GM03348 (cell line): ENCODE data around the gene FGF19.

Experiments used
- DNase-seq: peaks from one replicate; pipeline ENCODE4 v3.0.0; 2012; ENCODE audit warnings: low spot score

The FGF19 gene, protein sequence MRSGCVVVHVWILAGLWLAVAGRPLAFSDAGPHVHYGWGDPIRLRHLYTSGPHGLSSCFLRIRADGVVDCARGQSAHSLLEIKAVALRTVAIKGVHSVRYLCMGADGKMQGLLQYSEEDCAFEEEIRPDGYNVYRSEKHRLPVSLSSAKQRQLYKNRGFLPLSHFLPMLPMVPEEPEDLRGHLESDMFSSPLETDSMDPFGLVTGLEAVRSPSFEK

DNA sequence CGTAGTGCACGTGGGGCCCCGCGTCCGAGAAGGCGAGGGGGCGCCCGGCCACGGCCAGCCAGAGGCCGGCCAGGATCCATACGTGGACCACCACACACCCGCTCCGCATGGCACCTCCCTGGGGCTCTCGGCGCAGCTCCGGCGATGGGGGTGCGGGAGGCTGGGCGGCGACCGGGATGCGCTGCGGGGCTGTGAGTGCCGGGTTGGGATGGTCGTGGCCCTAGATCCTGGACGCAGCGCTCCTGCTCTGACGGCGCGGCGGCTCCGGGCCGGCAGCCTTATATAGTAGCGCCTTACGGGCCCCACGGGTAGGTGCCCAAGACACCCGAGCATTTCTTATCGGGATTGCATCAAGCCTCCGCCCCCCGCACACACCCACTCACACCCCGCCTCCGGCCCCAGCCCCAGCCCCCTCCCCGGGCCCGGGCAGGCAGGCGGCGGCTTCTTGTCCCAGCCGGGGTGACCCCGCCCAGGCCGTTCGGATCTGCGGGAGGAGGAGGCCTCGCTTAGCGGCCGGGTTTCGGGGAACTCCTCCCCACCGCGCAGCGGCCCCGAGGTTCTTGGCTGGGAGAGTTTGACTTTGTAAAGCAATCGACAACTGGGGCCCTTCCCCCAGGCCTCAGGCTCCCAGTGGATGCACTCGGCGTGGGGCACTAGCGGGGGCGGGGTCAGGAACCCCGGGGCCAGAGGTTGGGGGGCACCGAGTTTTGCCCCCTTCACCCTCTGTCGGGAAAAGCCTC, at the start of gene FGF19:
FGF19 (minus strand) TSS at position 255 of the 740 bp plus-strand sequence; CDS start at position 109, 146 bp downstream.
- peak; percentile 9 for DNase-seq

DNA sequence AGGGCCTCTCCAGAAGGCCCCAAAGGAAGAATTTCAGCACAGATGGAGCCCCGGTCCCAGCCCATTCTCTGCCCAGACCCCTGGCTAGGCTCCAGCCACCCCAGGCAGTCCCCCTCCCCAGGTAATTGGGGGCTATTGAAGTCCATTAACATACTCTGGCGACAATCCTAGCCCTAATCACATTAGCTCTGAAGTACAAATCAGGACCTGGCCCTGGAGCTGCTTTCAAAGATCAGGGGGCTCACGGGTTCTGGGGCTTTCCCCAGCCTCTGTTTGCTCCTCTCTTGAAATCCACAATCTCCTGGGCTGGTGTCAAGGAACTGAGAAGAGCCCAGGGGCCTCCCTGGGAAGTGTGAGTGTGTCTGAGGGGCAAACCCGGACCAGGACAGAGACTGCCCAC, 49.1 kb upstream of the FGF19 start:
- DNase-seq: no peak

DNA sequence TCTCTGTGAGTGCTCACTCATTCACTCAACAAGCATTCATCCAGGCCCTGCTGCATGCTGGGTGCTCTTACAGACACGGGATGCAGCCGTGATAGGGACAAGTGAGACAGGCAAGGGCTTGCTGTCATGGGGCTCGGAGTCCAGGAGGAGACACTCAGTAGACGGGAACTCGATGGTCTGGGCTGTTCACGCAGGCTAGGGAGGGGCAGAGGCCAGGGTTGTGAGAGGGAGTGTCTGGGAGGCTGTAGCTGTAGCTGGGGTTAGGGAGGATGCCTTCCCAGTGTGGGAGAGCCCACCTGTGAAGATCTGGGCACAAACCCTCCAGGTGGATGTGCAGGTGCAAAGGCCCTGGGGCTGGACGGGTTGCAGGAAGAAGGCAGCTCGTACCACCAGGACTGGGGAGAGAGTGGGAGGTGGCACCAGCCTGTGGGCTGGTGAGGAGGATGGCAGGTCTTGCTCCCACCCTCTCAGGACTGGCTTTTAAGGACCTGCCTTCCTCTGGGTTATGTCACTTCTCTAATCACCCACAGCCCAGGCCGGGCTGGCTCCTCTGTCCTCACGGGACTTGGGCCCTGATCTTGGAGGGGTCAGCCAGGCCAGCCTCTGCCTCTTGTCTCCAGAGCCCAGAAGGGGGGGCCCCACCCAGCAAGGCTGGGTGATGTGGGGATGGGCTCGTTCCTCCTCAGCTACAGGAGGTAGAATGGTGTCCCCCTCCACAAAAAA, 47.2 kb upstream of the FGF19 start:
- DNase-seq: no peak

DNA sequence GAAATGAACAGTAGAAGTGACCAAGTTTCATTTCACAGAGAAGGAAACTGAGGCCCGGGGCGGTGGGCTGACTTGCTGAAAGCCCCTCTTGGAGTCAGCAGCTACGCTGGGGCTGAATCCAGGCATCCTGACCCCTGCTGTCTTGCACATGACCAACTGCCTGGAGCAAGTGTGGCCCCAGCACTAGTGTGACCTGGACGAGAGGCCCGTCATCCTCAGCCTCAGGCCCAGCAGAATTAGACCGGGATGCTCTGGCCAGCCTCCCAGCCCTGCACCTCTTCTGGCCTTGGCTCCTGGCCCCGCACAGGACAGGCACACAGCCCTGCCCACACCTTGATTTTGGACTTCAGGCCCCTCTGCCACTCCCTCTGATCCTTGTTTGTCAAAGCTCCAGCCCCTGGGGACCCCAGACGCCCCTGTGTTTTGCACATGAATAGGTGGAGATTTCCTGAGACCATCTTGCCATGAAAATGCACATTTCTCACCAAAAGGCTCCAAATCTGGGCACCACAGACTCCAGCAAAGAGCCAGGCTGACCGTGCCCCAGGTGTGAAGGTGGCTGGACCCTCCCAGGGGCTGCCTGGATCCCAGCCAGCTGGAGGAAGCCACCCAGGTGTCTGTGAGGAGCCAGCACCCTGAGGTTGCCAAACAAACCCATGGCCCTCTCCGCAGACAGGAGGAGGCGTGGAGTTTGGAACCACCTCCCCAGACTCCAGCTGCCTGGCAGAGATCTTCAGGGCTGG, 46.5 kb upstream of the FGF19 start:
- DNase-seq: no peak

DNA sequence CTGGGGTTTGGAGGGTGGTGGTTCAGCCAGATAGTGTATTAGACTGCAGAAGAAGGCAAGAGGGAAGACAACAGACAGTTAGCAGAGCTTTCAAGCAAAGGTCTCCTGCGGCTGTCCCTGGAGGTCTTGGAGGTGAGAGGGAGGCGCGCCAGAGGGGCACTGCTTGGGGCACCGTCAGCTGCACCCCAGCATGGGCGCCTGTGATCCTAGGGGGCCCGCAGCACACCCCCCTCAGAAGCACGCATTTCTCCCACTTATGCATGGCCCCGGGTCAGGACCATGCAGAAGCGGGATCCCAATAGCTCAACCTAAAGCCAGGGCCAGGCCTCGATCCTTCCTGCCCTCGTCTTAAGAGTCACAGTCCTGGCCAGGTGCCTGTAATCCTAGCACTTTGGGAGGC, 44.8 kb upstream of the FGF19 start:
- DNase-seq: no peak

DNA sequence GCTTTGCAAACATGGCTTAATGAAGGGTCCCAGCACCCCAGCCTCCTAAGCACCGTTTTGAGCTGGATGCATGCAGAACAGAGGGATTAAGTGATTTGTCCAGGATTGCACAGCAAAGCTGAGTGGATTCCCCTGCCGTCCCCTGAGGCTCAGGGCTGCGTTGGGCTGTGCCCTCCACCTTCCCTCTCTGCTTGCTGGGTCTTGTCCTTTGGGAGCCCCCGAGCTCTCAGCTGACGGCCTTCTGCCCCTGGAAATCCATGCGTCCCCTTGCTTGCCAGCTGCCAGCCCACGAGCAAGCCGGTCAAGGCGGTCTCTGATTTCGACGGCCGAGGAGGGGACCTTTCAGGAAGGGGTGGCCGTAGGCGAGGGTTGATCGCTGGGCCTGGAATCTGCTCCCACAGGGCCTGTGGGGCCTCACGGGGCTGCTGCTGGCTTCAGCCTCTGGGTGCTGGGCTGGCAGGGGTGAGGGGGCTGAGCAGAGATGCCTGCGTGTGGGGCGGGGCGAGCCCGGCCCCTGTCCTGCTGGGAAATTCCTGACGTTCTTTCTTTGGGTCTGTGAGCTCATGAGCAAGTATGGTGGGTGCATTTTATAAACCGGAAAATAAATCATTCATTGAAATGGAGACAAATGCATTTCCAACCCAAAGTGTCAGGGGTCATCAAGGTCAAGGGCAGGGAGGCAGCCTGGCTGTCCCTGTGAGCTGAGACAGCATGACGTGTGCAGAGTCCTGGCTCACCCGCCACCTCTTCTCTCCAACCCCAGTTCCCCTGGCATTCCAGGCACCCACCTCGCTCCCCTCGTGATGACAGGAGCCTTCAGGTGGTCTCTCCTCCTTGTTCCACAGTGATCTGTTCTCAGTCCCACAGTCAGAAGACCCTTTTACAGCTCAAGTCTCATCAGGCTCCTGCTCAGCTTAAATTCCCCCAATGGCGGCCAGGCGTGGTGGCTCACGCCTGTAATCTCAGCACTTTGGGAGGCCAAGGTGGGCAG, 43.2 kb upstream of the FGF19 start:
- no peak for DNase-seq

DNA sequence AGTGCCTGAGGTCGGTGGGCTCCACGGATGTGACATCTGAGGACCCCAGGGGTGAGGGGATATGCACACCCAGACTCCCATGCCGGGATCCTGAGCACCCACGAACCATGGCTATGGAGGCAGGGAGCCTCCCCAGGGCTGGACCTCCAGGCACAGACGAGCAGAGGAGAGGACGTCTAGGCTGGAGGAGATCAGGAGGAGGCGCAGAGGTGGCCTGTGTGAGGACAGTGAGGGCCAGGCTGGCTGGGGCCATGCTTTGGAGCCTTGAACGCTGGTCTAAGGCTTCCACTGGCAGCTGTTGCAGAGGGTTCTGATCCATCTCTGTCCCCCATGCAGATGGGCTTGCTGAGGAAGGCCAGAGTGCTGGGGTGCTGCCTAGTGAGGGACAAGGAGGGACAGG, 42.3 kb upstream of the FGF19 start:
- DNase-seq: no peak

DNA sequence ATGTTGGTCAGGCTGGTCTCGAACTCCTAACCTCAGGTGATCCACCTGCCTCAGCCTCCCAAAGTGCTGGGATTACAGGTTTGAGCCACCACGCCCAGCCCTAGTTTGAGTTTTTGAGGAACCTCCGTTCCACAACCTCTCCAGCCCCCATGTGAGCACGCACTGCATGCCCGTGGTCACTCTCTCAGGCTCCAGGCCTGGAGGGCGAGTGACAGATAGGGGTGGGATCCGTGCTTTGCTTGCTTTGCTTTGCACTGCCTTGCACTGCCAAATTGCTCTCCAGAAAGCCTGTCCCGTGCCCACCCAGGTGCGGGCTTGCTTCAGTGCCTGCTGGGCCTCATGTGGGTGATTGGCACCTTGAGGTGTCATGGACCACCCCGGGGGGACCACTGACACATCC, 41.4 kb upstream of the FGF19 start:
- no peak for DNase-seq

DNA sequence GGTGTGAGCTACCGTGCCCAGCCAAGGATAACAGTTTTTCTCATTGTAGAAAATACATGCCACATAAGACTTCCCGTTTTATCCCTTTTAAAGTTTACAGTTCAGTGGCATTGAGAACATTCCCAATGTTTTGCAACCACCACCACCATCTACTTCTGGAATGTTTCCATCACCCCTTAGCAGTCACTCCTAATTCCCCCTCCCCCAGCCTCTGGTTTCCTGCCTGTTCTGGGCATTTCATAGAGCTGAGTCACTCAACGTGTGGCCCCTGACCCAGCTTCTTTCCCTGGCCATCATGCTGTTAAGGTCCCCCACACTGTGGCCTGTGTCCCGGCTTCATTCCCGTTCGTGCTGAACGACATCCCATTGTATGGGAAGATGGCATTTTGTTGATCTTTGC, 40.6 kb upstream of the FGF19 start:
- DNase-seq: no peak

DNA sequence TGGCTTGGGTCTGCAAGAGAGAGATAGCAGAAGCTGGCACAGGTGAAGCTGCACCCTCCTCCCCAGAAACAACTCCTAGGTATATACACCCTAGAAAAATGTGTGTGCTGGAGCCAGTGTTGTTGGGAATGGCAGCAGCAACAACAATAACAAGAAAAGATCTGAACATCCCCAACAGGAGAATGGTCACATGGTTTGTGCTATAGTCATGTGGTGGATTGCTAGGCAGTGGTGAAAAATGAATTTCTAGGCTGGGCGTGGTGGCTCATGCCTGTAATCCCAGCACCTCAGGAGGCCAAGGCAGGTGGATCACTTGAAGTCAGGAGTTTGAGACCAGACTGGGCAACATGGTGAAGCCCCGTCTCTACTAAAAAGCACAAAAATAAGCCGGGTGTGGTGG, 31.0 kb upstream of the FGF19 start:
- no peak for DNase-seq

DNA sequence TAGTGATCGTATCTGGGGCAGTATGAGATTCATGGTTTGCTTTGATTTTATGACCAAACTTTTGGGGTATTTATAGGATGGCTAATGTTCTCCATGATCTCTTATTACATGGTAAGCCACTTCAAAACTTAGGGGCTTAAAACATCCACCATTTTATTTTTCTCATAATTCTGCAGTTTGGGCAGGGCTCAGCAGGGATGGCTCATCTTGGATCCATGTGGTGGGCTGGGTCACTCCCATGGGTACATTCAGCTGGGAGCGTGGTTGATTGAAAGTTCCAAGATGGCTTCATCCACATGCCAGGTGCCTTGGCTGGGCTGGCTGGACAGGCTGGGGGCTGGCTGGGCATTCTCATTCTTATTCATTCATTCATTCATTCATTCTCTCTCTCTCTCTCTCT, 30.5 kb upstream of the FGF19 start:
- DNase-seq: no peak

DNA sequence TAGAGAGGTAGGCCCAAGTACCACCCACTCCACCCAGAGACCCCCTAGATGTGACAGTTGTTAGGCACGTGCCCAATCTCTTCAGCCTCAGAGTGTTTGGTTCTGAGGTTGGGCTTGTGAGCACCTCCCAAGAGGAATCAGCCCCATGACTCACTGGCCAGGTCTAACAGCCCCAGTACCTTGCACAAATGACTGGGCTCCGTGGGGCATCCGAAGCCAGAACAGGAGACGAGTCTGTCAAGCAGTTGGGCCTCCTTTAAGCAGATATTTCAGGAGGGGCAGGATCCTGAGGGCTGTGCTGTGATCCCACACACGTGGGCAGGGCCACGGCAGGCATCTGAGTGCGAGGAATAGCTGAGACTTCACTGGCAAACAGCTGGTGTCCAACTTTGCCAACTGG, 29.1 kb upstream of the FGF19 start:
- no peak for DNase-seq

DNA sequence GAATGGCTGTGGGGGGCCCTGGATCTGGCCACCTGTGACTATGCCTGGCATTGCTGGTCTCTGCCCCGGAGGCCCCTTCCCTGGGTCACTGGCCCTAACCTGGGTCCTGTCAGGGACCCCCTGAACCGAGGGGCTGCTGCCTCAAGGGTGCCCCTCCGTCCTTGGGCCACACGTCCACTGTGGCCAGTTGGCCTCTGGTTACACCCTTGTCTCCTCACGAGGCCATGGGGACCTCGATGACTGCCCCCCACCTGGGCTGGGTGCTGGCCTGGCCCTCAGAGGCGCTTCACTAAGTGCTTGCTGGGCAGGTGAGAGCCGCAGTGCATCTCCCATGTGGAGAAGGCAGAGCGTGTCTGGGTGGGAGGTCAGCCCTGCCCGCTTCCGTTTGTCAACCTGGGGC, 27.3 kb upstream of the FGF19 start:
- DNase-seq: no peak

DNA sequence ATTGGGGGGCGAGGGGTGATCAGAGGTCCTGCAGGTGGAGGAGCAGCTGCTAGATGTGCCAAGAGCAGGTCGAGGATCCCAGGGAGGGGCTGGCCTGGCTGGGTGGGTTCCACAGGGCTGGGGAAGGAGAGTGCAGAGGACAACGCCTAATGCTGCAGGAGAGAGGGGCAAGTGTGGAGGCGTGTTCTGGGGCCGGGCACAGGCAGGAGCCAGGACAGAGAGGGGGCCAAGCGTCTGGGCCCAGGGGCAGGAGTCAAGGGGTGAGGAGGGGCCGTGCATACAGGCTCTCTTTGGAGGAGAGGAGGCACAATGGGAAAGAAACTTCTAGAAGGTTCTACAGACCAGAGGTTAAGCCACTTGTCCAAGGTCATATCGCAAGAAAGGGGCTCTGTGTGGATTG, 26.7 kb upstream of the FGF19 start:
- DNase-seq: no peak

DNA sequence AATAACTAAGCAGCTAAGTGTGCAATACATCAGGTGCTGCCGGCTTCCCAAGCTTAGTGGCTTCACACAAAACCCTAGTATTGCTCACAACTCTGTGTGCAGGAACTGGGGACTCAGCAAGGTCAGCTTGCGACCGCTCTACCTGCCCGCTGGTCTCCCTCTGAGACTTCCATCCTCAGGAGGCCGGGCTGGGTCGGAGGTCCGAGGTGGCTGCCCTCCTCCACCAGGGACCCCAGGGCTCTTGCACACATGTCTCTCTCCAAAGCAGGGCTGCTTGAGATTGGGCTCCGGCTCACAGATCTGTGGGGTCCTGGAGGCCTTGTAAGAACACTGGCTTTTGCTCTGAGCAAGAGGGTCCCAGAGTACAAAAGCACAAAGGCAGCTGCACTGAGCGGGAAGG, 25.4 kb upstream of the FGF19 start:
- DNase-seq: no peak

DNA sequence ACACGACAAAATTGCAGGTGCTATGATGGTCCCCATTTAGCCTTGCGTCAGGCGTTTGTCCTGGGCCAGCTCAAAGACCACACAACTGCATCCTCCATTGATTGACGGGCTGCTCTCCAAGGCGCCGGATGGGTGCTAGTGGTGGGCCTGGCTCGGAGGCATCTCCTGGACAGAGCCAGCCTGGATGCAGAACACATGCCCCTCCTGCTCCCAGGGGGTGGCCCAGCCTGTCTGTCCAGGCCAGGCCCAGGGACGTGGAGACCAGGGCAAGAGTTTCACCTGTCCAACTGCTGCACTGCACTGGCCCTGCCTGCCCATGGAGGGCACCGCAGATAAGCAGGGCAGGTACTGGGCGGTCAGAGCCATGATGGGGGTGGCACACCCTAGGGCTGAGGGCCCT, 23.4 kb upstream of the FGF19 start:
- no peak for DNase-seq

DNA sequence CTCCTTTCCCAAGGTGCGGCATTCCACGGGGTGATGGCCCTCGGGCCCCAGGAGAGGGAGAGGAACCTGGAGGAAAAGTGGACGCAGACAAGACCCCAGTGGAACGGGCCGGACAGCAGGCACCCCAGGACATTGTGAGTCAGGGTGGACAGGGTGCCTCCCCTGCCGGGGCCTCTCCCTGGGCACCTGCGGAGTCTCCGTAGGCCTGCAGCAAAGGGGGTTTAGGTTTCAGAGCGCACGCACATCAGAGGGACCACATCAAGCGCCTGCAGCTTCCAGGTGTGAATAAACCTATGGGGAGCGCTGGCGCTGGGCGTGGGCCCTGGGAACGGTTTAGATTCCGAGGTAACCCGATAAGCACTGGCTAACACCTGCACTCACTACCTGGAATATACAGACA, 22.7 kb upstream of the FGF19 start:
- no peak for DNase-seq

DNA sequence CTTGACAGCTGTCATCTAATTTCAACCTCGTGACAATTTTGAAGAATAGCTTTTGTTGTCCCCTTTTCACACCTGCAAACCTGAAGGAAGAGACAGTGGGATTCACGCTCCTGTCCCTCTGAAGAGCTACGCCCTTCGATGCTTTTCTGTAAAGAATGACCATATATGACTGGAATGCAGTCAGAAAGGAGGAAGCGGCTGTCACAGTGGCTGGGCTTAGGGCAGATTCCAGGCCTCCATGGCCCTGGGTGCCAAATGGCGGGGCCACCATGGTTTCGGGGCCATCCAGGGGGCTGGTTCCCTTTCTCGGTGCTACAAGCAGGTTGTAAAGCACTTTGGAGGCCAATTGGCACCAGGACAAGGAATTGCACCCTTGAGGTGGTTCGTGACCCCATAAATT, 22.2 kb upstream of the FGF19 start:
- DNase-seq: no peak

DNA sequence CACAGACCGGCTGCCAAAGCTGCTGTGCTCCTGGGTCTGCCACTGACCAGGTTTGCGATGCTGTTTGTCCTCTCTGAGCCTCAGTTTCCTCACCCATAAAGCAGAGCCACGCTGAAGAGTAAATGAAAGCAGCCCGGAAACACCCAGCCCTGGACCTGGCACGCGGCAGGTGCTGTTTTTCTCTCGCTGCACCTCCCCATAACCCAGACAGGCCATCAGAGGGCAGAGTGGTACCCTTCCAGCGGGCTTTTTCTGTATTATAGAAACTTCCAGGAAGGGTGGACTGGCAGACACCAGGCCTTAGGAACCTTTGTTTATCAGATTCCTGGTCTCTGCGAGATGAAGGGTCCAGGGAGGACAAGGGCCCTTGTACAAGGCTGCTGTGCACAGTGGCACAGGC, 17.9 kb upstream of the FGF19 start:
- DNase-seq: no peak

DNA sequence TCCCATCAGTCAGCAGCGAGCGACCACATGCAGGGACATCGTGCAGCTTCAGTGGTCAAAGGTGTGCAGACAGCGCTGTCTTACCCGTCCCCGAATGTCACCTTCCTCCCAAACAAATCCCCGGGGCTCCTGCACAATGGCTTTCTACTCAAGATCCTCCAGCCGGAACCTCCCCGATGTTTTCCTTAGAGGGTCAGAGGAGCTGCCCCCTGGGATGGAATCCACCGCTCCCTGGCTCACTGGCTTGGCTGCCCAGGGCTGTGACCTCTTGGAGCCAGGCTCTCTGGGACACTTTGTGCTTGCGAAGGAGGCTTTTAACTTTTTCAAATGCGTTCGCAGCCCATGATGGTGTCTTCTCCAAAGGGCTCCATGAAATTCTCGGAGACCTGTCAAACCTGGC, 17.3 kb upstream of the FGF19 start:
- DNase-seq: no peak

DNA sequence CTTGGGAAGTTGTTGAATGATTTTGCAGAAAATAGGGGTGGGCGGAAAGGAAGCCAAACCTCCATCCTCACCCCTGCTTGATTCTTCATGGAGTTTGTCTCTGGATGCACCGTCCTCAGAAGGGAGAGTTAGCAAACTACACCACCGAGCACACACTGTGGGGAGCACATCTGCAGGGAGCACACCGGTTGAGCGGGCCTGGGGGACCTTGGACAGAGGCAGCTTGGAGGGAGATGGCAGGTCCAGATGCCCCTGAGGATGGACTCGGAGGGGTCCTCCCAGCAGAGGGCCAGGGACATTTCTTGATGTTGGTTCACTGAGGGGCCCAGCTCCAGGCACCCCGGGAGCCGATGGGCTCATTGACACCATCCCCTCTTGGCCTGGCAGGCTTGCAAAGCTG, 15.1 kb upstream of the FGF19 start:
- no peak for DNase-seq

DNA sequence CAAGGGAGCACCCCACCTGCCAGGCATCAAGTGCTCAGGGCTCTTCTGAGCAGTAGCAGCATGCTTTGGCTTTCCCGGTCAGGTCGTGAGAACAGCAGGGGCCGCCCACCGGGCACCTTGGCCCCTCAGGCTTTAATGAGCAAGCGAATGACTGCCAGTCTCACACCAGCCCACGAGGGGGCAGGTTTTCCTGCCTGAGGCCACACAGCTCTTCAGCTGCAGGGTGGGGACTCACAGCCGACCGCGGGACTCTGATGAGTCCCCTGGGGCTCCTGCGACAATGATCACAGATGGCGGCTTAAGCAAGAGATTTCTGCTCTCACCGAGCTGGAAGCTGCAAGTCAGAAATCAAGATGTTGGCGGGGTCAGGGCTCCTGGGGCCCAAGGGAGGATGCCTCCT, 14.3 kb upstream of the FGF19 start:
- DNase-seq: peak; percentile 56
